EL (cell line): ENCODE results near the gene SNX10.

Experiments
- DNase-seq: peaks from one replicate; pipeline ENCODE4 v3.0.0-alpha.2; 2016

The SNX10 gene

DNA sequence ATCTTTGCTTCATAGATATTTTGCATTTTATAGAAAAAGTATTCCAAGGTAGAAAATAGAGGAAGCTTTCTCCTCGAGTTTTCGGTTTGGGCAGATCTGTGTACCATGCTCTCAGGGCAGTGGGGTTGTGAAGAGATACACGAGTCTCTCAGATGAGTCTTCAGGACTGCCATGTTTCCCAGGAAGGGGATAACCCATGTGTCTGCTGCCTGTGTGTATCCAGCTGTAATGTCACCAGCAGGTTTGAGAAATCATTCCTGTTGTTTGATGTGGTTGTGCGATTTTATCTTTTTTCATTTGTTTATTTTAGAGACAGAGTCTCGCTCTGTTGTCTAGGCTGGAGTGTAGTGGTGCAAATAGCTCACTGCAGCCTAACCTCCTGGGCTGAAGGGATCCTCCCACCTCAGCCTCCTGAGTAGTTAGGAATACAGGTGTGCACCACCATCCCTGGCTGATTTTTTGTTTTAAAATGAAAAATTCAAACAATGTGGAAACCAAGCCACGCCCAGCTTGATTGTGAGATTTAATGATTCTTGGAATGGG lies 48.9 kb downstream of the SNX10 start:
- no peak for DNase-seq

DNA sequence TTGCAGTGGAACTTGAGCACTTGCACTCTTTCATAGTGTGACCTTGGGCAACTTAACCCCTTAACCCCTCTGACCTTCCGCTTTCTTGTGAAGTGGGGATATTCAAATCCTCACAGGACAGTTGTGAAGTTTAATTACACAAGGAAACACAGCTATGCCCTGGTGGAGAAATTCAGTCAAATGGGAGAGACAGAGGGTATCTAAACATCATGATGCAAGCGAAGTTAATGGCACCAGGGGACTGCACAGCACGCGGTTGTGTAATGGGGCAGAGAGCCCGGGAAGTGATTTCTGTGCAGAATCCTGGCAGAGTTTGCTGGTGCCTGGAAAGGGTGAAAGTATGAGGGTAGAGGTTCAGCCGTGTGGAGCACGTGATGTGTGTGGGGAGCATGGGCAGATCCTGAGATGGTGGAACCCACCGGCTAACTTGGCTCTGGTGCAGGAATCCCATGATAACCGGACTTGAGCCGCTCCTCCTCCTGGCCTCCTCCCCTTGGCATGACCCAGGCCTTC lies 51.7 kb downstream of the SNX10 start:
- DNase-seq: no peak

DNA sequence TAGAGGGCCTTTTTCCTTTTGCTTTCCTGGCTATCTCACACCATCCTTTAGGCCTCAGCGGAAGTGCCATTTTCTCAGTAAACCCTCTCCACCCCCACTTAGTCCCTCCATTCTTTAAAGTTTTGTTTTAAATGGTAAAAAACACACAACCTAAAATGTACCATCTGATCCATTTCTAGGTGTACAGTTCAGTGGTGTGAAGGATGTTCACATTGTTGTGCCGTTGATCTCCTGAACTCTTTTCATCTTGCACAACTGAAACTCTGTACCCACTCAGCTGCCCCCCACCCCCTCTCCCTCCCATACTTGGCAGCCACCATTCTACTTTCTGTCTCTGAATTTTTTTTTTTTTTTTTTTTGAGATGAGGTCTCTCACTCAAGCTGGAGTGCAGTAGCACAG lies 52.2 kb downstream of the SNX10 start:
- no peak for DNase-seq

DNA sequence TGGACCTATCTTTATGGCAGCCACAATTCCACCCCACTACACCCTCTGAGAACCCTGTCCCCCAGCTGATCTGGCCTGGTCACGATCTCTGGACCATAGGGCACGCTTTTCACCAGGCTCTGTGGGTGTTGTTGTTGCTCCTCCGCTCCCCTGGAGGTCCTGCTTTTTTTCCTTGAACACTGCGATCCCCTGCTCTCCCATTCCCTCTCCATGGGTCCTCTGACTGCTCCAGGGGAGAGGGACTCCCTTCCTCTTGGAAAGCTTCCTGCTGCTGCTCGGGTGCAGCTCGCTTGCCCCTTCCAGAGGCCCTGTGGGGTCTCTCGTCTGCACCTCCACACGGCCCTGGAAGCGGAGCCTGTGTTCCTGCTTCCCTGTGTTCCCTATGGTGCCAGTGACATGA lies 53.5 kb downstream of the SNX10 start:
- no peak for DNase-seq

DNA sequence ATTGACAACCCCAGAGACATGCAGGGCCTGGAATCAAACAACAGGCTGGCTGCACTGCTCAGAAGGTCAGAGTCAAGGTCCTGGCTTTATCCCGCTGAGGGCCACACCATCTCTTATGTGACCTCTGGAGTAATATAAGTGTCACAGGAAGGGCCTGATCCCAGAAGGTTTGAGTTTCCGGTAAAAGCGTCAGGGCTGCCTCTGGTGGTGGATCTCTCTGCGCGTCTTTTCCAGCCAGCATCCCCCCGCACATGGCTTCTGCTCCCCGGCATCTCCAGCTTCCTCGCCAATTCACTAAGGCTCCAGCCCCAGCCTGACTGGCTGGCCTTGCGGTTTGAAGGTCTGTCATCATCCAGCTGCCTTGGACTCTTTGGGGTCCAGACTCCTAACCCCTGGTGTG lies 54.2 kb downstream of the SNX10 start:
- DNase-seq: no peak

DNA sequence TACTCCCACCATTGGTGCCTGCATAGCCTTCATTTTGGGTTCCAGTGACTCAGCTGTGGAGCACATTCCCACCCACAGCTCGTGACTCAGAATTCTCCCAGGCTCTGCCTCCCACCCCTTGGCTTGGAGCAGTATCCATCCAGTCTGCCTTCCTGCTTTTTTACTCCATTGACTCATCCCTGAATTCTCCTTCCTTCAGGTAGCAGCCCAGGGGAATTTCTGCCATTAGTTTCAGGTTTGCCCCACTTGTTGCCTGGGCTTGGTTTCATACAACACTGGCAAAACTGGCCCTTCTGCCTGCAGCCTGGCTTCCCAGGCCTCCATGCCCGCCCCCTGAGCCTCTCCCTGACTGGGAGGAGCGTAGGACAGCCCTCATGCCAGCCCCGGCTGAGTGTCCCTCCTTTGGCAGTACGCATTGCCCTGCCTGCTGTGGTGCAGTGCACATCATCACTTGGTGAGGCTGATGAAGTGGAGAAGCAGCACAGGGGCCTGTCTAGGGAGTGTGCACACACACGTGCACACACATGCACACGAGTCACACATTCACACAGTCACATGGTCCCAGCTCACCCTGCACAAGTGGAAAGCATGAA lies 55.0 kb downstream of the SNX10 start:
- peak; percentile 56 for DNase-seq

DNA sequence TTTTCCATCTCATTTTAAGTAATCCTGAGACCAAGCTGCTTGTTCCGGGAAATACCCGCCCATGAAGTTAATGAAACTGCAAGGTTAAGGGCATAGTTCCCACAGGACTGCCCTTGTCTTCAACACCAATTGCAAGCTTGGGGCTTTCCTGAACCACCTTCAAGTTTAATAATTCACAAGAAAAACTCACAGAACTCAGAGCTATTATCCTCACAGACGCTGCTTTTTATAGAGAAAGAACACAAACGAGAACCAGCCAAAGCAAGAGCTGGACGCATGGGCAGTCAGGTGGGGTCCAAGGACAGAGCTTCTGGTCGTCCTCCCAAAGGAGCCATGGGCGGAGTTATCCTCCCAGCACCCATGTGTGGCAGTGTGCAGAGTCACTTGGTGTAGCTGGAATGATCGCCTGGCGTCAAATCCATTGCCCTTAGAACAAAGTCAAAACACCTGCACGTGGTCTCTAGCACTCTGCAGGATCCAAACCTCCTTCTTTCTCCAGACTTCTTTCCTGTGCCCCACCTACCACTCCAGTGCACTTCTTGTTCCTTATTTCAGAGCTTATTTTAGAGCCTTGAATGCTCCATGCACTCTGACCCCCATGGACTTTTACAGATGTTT lies 56.7 kb downstream of the SNX10 start:
- no peak for DNase-seq

- peak; percentile 5 for DNase-seq
Measured at GRCh38 chr7:26349005-26349915, 57.6 kb downstream of the SNX10 start.

- no peak for DNase-seq
Measured at GRCh38 chr7:26351171-26351570, 59.5 kb downstream of the SNX10 start.

DNA sequence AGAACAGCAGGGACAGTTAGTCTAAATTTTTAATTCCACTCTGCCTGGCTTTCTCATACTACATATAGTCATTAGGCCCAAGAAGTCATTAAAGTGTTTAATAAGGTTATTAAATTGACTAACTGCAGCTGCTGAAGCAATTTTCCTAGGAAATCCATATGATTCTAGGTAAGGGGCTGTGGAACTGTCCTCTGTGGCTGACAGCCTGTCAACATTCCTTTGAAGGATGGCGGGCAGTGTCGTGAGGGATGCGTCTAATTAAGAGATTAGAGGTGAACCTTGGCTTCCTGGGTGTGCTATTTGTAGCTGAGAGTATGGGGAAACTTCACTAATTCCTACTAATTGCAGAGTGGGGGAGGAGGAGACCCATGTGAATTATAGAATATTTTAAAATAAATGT lies 64.6 kb downstream of the SNX10 start:
- DNase-seq: no peak

- DNase-seq: no peak
Measured at GRCh38 chr7:26356929-26357798, 65.5 kb downstream of the SNX10 start.

- no peak for DNase-seq
Measured at GRCh38 chr7:26357799-26358151, 66.1 kb downstream of the SNX10 start.

GRCh38 chr7:26360650-26361049 lies 69.0 kb downstream of the SNX10 start:
- DNase-seq: no peak

- DNase-seq: no peak
Measured at GRCh38 chr7:26361637-26362036, 70.0 kb downstream of the SNX10 start.

DNA sequence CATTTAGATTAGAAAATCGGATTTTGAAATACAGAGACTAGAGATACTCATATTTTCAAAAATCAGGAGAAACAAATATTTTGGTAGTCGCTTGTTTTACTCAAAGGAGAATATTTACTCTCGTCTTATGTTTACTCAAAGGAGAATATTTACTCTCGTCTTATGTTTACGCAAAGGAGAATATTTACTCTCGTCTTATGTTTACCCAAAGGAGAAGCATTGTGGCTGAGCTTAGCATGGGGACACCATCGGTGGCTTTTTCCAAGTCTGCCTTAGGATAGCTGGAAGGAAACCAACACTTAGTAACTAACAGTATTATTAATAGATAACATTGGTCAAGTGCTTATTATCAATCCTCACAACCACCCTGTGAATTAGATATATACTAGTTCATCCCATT lies 71.8 kb downstream of the SNX10 start:
- DNase-seq: no peak

DNA sequence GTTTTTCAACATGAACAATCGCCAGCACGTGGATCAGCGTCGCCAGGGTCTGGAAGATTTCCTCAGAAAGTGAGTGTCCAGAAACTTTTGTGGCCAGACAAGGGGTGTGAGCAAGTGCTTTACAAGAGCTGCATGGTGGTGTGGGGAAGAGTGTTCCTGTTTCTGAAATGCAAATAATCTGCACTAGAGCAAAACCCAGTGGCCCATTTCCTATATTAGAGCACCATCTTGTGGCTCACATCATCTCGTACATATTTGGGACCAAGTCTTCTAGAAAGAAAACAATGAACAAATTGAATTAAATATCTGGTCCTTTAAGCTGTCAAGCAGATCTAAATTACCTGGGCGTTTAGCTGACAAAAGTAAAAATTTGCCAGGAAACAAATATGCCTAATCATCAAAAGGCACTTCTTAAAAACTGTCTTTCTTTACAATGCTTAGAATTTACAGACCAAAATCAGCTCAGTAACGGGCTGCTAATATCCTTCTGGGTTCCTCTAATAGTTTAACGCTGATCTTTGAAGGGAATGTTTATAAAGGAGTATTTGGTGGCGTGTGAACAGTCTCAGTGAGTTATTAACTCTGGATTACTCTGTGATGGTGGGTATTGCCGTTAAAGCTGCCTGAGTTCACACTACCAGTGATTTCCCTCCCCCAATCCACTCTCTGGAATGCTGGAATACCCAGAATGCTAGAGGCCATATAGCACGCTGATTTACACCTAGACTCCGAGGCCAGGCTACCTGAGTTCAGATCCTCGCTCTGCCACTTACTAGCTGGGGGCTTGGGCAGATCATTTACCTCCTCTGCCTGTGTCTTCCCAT lies 73.6 kb downstream of the SNX10 start:
- peak; percentile 66 for DNase-seq

DNA sequence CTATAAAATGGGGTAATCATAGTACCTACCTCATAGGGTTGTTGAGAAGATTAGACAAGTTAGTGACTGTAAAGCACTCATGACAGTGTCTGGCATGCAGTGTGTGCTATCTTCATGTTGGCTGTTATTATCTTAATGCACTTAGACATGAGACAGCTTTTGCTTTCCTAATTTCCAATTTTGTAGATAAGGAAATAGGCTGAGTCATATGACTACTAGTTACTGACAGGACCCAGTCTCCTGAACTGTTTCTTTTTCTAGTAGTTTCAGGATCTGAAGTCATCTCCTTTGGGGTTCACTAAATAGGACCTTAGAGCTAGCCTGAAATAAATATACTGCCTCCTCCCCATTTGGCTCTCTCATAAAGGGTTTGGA lies 74.2 kb downstream of the SNX10 start:
- DNase-seq: no peak

GRCh38 chr7:26367219-26367711 lies 75.6 kb downstream of the SNX10 start:
- no peak for DNase-seq

GRCh38 chr7:26368542-26368941 lies 76.9 kb downstream of the SNX10 start:
- no peak for DNase-seq

GRCh38 chr7:26369593-26369992 lies 77.9 kb downstream of the SNX10 start:
- peak; percentile 56 for DNase-seq

- DNase-seq: no peak
Measured at GRCh38 chr7:26370011-26370410, 78.3 kb downstream of the SNX10 start.

DNA sequence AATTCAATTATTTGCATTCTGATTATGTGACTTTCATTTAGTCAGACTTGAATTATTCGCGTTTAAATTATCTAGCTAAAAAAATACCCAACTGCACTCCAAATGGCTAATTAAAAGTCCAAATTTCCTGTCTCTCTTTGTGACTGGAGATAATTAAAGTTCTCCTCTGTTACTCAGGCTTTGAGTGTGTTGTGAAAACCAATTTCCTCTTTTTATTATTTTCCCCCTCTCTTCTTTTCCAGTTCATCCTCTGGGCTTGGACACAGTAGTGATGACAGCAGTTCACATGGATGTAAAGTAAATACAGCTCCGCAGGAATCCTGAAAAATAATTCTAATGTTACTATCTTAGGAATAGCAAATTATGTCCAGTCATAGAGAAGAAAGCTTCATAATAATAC lies 80.6 kb downstream of the SNX10 start:
- no peak for DNase-seq
